SHP77 (cell line): ENCODE measurements around the gene MYT1.
A peak's percentile ranks its signal among the peaks of the same experiment; 100 is the strongest.

ENCODE experiments used
- DNase-seq, 2 experiments: peaks; one replicate each; lab custom pipeline; 2025; lab: John Stamatoyannopoulos, UW

The MYT1 gene

GRCh38 chr20:64139199-64140060 lies 24.8 kb upstream of the MYT1 start:
- DNase-seq = no peak

GRCh38 chr20:64140061-64140931 lies 24.0 kb upstream of the MYT1 start:
- DNase-seq = no peak

- DNase-seq = no peak
Measured at GRCh38 chr20:64140956-64141355, 23.3 kb upstream of the MYT1 start.

- peak; percentile 24 to 35 for DNase-seq
Measured at GRCh38 chr20:64142590-64142989, 21.7 kb upstream of the MYT1 start.

GRCh38 chr20:64143018-64143801 lies 21.0 kb upstream of the MYT1 start:
- DNase-seq = no peak

GRCh38 chr20:64144144-64144912 lies 19.9 kb upstream of the MYT1 start:
- no peak for DNase-seq

- DNase-seq = no peak
Measured at GRCh38 chr20:64145458-64146300, 18.6 kb upstream of the MYT1 start.

- peak in 1 of 2 experiments; percentile 47 for DNase-seq
Measured at GRCh38 chr20:64146301-64146935, 17.8 kb upstream of the MYT1 start.

GRCh38 chr20:64146936-64147477 lies 17.2 kb upstream of the MYT1 start:
- DNase-seq = no peak

GRCh38 chr20:64148581-64148980 lies 15.7 kb upstream of the MYT1 start:
- no peak for DNase-seq

GRCh38 chr20:64149141-64149540 lies 15.1 kb upstream of the MYT1 start:
- DNase-seq = no peak

GRCh38 chr20:64149809-64150560 lies 14.3 kb upstream of the MYT1 start:
- no peak for DNase-seq

- DNase-seq = no peak
Measured at GRCh38 chr20:64150756-64151632, 13.3 kb upstream of the MYT1 start.

GRCh38 chr20:64151633-64152530 lies 12.4 kb upstream of the MYT1 start:
- no peak for DNase-seq

GRCh38 chr20:64152906-64153305 lies 11.3 kb upstream of the MYT1 start:
- peak; percentile 95 to 97 for DNase-seq

- no peak for DNase-seq
Measured at GRCh38 chr20:64153410-64153809, 10.8 kb upstream of the MYT1 start.
